ENCODE results near the gene PLEKHG1. TPM values are rescaled to one million over a fixed set of nuclear protein-coding genes. Genes with fewer than 3 reads are reported as not detected.

Gene PLEKHG1
- total RNA-seq, 4 donors from 2014 or later, result 35.0 to 60.8 (median 43.8) TPM

- TF ChIP-seq POLR2A (IDR thresholded peaks at IDR 0.05) (no peak), POLR2AphosphoS5 (IDR thresholded peaks at IDR 0.05) (no peak), EP300 (IDR thresholded peaks at IDR 0.05) (no peak), CTCF (IDR thresholded peaks at IDR 0.05) (no peak)
Observed at GRCh38 chr6:150565945-150566344, 33.7 kb upstream of the PLEKHG1 start.

GRCh38 chr6:150566486-150566885, 33.2 kb upstream of the PLEKHG1 start:
- Histone ChIP-seq H3K9me3 (no peaks in the 10 kb centered on the region), H3K27me3 (peaks cover 8% of the 10 kb centered on the region), H3K27ac (no peak overlapping the region), H3K4me1 (no peaks in the 10 kb centered on the region), H3K36me3 (no peaks in the 10 kb centered on the region), H3K4me3 (no peak overlapping the region)
- DNase-seq (ENCODE audit: low spot score in 2 of 2), result no peak
- no peak for TF ChIP-seq POLR2AphosphoS5 (IDR thresholded peaks at IDR 0.05)
- TF ChIP-seq EP300 (IDR thresholded peaks at IDR 0.05), result no peak
- TF ChIP-seq POLR2A (IDR thresholded peaks at IDR 0.05), result no peak
- no peak for TF ChIP-seq CTCF (IDR thresholded peaks at IDR 0.05)

More at GRCh38 chr6:150565945-150566344, 33.7 kb upstream of the PLEKHG1 start:
- Histone ChIP-seq H3K4me3 (no peak overlapping the region), H3K4me1 (no peaks in the 10 kb centered on the region), H3K27me3 (peaks cover 4% of the 10 kb centered on the region), H3K27ac (no peak overlapping the region), H3K36me3 (no peaks in the 10 kb centered on the region), H3K9me3 (no peaks in the 10 kb centered on the region)
- DNase-seq (ENCODE audit: low spot score in 2 of 2), result no peak
- WGBS, result 85% methylated on average over 2 of the region's 2 CpGs

- no peak overlapping the region for H3K4me3 ChIP-seq
- H3K9me3 ChIP-seq, result no peaks in the 10 kb centered on the region
- 84% methylated on average over 3 of the region's 3 CpGs for WGBS
- H3K27me3 ChIP-seq, result peaks cover 14% of the 10 kb centered on the region
- TF ChIP-seq EP300 (IDR thresholded peaks at IDR 0.05) (no peak), POLR2A (IDR thresholded peaks at IDR 0.05) (no peak), POLR2AphosphoS5 (IDR thresholded peaks at IDR 0.05) (no peak), CTCF (IDR thresholded peaks at IDR 0.05) (no peak)
- no peaks in the 10 kb centered on the region for H3K4me1 ChIP-seq
- no peaks in the 10 kb centered on the region for H3K36me3 ChIP-seq
- DNase-seq (ENCODE audit: low spot score in 2 of 2), result no peak
- H3K27ac ChIP-seq, result no peak overlapping the region
Observed at GRCh38 chr6:150567380-150567779, 32.3 kb upstream of the PLEKHG1 start.

- H3K27me3 ChIP-seq, result peaks cover 15% of the 10 kb centered on the region
- H3K4me3 ChIP-seq, result no peak overlapping the region
- TF ChIP-seq EP300 (IDR thresholded peaks at IDR 0.05), result no peak
- no peak for TF ChIP-seq POLR2AphosphoS5 (IDR thresholded peaks at IDR 0.05)
- TF ChIP-seq POLR2A (IDR thresholded peaks at IDR 0.05), result no peak
- no peak for TF ChIP-seq CTCF (IDR thresholded peaks at IDR 0.05)
- no peak overlapping the region for H3K27ac ChIP-seq
- no peaks in the 10 kb centered on the region for H3K36me3 ChIP-seq
- DNase-seq (ENCODE audit: low spot score in 2 of 2), result no peak
- H3K9me3 ChIP-seq, result no peaks in the 10 kb centered on the region
- H3K4me1 ChIP-seq, result no peaks in the 10 kb centered on the region
- WGBS, result 68% methylated on average over 3 of the region's 3 CpGs
Observed at GRCh38 chr6:150567823-150568383, 31.8 kb upstream of the PLEKHG1 start.

GRCh38 chr6:150568560-150568959, 31.1 kb upstream of the PLEKHG1 start:
- TF ChIP-seq EP300 (IDR thresholded peaks at IDR 0.05) (no peak), CTCF (IDR thresholded peaks at IDR 0.05) (no peak), POLR2A (IDR thresholded peaks at IDR 0.05) (no peak), POLR2AphosphoS5 (IDR thresholded peaks at IDR 0.05) (no peak)
- WGBS, result 85% methylated on average over 3 of the region's 3 CpGs
- no peak overlapping the region for H3K27ac ChIP-seq
- H3K27me3 ChIP-seq, result peaks cover 20% of the 10 kb centered on the region
- H3K9me3 ChIP-seq, result no peaks in the 10 kb centered on the region
- H3K4me1 ChIP-seq, result no peaks in the 10 kb centered on the region
- no peak overlapping the region for H3K4me3 ChIP-seq
- no peak for DNase-seq (ENCODE audit: low spot score in 2 of 2)
- no peaks in the 10 kb centered on the region for H3K36me3 ChIP-seq
